HCT116 (cell line): Measurements from ENCODE around the gene SLCO2B1. TPM values are rescaled to one million over a fixed set of nuclear protein-coding genes. Genes with fewer than 3 reads are reported as not detected.

Source experiments
- ATAC-seq: fragments of 200-7000 bp; cut with Tn5 transposase; 2 replicates; pipeline ENCODE4 v1.9.1; 2020; ENCODE audit warnings: mild to moderate bottlenecking, moderate library complexity
- BruUV-seq: library from RNA; stranded (reverse); fragments of 400-500 nt; replicated peaks from 2 replicates; lab custom pipeline; 2021; lab: Mats Ljungman, UMichigan
- CTCF ChIA-PET: fragments of 300-600 bp; sonication (Branson Sonifier 250); formaldehyde crosslinking; loops from one replicate; lab custom pipeline; 2021; ENCODE audit warnings: antibody characterized with exemption; lab: Charles Lee
- POLR2A ChIA-PET: fragments of 300-600, 350-600 bp; sonication (Branson Sonifier 250); formaldehyde crosslinking; loops from one replicate; lab custom pipeline; 2021; ENCODE audit warnings: antibody characterized with exemption; lab: Charles Lee
- RAD21 ChIA-PET, 2 experiments: fragments of 300-600 bp; sonication (Branson Sonifier 250); formaldehyde crosslinking; loops; one replicate each; lab custom pipeline; 2023; ENCODE audit warnings: low total read pairs in 2 of 2; ENCODE audit not compliant: uncharacterized antibody in 2 of 2, unreplicated experiment in 2 of 2, low non-redundant PET in 1 of 2; lab: Charles Lee
- DNase-seq: peaks from one replicate; pipeline ENCODE4 v3.0.0-alpha.2; 2010; ENCODE audit warnings: low read depth, low spot score
- H2AFZ ChIP-seq: fragments of 200-600 bp; shearing (Covaris generic), sonication (generic); 2 replicates; pipeline ENCODE4 v1.6.1; 2017; ENCODE audit warnings: low read depth, mixed run types, mixed read lengths, antibody characterized with exemption, low read length; ENCODE audit not compliant: poor library complexity, severe bottlenecking
- H3K27ac ChIP-seq: 2 replicates; pipeline ENCODE4 v1.5.1; 2012; ENCODE audit warnings: low read depth, low read length
- H3K27me3 ChIP-seq: fragments of 200-600 bp; sonication (generic); 2 replicates; pipeline ENCODE4 v1.6.1; 2016; ENCODE audit warnings: mixed run types, low read length, mixed read lengths; ENCODE audit not compliant: insufficient read depth
- H3K36me3 ChIP-seq, 2 experiments: fragments of 200-500 bp in 1 of 2; fragments of 200-600 bp in 1 of 2; sonication (Bioruptor generic) in 1 of 2; sonication (generic) in 1 of 2; 2 replicates each; pipeline versions ENCODE4 v1.5.1 to v1.6.1; 2014 to 2016; ENCODE audit warnings: low read length in 2 of 2, inconsistent platforms in 1 of 2, mixed read lengths in 1 of 2, mixed run types in 1 of 2; ENCODE audit not compliant: insufficient read depth in 2 of 2, control insufficient read depth in 1 of 2
- H3K4me1 ChIP-seq, 2 experiments: fragments of 200-600 bp in 1 of 2; sonication (generic) in 1 of 2; 2 replicates each; pipeline versions ENCODE4 v1.5.1 to v1.6.1; 2012 to 2017; ENCODE audit warnings: low read length in 2 of 2, inconsistent platforms in 1 of 2, mild to moderate bottlenecking in 1 of 2, mixed read lengths in 1 of 2, mixed run types in 1 of 2, moderate library complexity in 1 of 2; ENCODE audit not compliant: insufficient read depth in 2 of 2, control insufficient read depth in 1 of 2
- H3K4me2 ChIP-seq: fragments of 200-600 bp; sonication (generic); 2 replicates; pipeline ENCODE4 v1.6.1; 2017; ENCODE audit warnings: mixed run types, low read length, mixed read lengths
- H3K4me3 ChIP-seq, 2 experiments: fragments of 200-600 bp in 1 of 2; sonication (generic) in 1 of 2; replicated peaks in 1 of 2; 2 replicates each; pipeline ENCODE4 v1.5.1; 2011 to 2016; ENCODE audit warnings: low read length in 2 of 2, control low read depth in 1 of 2, low read depth in 1 of 2, mild to moderate bottlenecking in 1 of 2, mixed read lengths in 1 of 2, mixed run types in 1 of 2
- H3K79me2 ChIP-seq: fragments of 200-600 bp; sonication (generic); 2 replicates; pipeline ENCODE4 v1.6.1; 2017; ENCODE audit warnings: mild to moderate bottlenecking, mixed run types, low read length, moderate library complexity, mixed read lengths; ENCODE audit not compliant: insufficient read depth
- H3K9ac ChIP-seq: fragments of 200-600 bp; sonication (generic); 2 replicates; pipeline ENCODE4 v1.6.1; 2016; ENCODE audit warnings: low read length, mixed read lengths
- H3K9me2 ChIP-seq: fragments of 200-600 bp; sonication (generic), shearing (Covaris generic); 2 replicates; pipeline ENCODE4 v1.6.1; 2017; ENCODE audit warnings: mixed run types, mild to moderate bottlenecking, moderate library complexity; ENCODE audit not compliant: insufficient read depth
- H3K9me3 ChIP-seq, 2 experiments: fragments of 200-500 bp in 1 of 2; fragments of 200-600 bp in 1 of 2; sonication (Bioruptor generic) in 1 of 2; sonication (generic) in 1 of 2; 2 replicates each; pipeline ENCODE4 v1.6.1; 2014 to 2017; ENCODE audit warnings: low read length in 2 of 2, mixed read lengths in 2 of 2, inconsistent platforms in 1 of 2, low read depth in 1 of 2, mild to moderate bottlenecking in 1 of 2, mixed run types in 1 of 2, moderate library complexity in 1 of 2; ENCODE audit not compliant: control insufficient read depth in 1 of 2, insufficient read depth in 1 of 2
- H4K20me1 ChIP-seq: fragments of 200-600 bp; sonication (generic), shearing (Covaris generic); 2 replicates; pipeline ENCODE4 v1.6.1; 2017; ENCODE audit warnings: mixed run types, mild to moderate bottlenecking, moderate library complexity; ENCODE audit not compliant: insufficient read depth
- CBX3 ChIP-seq: IDR thresholded peaks from 2 replicates; pipeline ENCODE4 v1.6.1; 2012; ENCODE audit warnings: low read depth
- CEBPB ChIP-seq: IDR thresholded peaks from 2 replicates; pipeline ENCODE4 v1.6.1; 2012; ENCODE audit warnings: low read depth
- EGR1 ChIP-seq: IDR thresholded peaks from 2 replicates; pipeline ENCODE4 v1.6.1; 2012; ENCODE audit warnings: low read depth
- ELF1 ChIP-seq: IDR thresholded peaks from 2 replicates; pipeline ENCODE4 v1.6.1; 2012; ENCODE audit warnings: low read depth, borderline replicate concordance
- EZH2phosphoT487 ChIP-seq: fragments of 200-600 bp; IDR thresholded peaks from 2 replicates; pipeline ENCODE4 v1.6.1; 2018; ENCODE audit warnings: antibody characterized with exemption, borderline replicate concordance
- FOSL1 ChIP-seq: IDR thresholded peaks from 2 replicates; pipeline ENCODE4 v1.6.1; 2012; ENCODE audit warnings: low read depth
- POLR2A ChIP-seq: IDR thresholded peaks from 2 replicates; pipeline ENCODE4 v1.7.0; 2011; ENCODE audit warnings: borderline replicate concordance; ENCODE audit not compliant: insufficient read depth, insufficient read length; ENCODE audit errors: extremely low read depth
- POLR2AphosphoS5 ChIP-seq: IDR thresholded peaks from 2 replicates; pipeline ENCODE4 v1.6.1; 2011; ENCODE audit warnings: mild to moderate bottlenecking, low read depth, low read length, moderate library complexity
- RAD21 ChIP-seq: IDR thresholded peaks from 2 replicates; pipeline ENCODE4 v1.6.1; 2012; ENCODE audit warnings: low read depth, mild to moderate bottlenecking
- REST ChIP-seq: IDR thresholded peaks from 2 replicates; pipeline ENCODE4 v1.6.1; 2012; ENCODE audit warnings: low read depth
- SIN3A ChIP-seq: IDR thresholded peaks from 2 replicates; pipeline ENCODE4 v1.6.1; 2012; ENCODE audit warnings: low read depth
- SP1 ChIP-seq: IDR thresholded peaks from 2 replicates; pipeline ENCODE4 v1.6.1; 2012; ENCODE audit warnings: low read depth
- SRF ChIP-seq: IDR thresholded peaks from 2 replicates; pipeline ENCODE4 v1.6.1; 2012; ENCODE audit warnings: low read depth
- TCF7L2 ChIP-seq: IDR thresholded peaks from 2 replicates; pipeline ENCODE4 v1.7.0; 2011; ENCODE audit warnings: borderline replicate concordance, inconsistent platforms; ENCODE audit not compliant: insufficient read depth, insufficient read length; ENCODE audit errors: extremely low read depth
- YY1 ChIP-seq: IDR thresholded peaks from 2 replicates; pipeline ENCODE4 v1.6.1; 2011; ENCODE audit warnings: low read length, low read depth, moderate library complexity, mild to moderate bottlenecking; ENCODE audit not compliant: insufficient replicate concordance; ENCODE audit errors: extremely low read depth
- ZBTB33 ChIP-seq: IDR thresholded peaks from 2 replicates; pipeline ENCODE4 v1.6.1; 2011; ENCODE audit warnings: mild to moderate bottlenecking, low read length, moderate library complexity; ENCODE audit not compliant: insufficient replicate concordance; ENCODE audit errors: extremely low read depth
- ZFX ChIP-seq: fragments of 450-650 bp; IDR thresholded peaks from 2 replicates; pipeline ENCODE4 v1.6.1; 2017
- intact Hi-C: fragments of 100-400 bp; cut with micrococcal nuclease; formaldehyde crosslinking; loops from 2 replicates; pipeline ENCODE4 v1.10.0; 2022
- total RNA-seq: library from RNA; stranded (reverse); gene quantifications from one replicate; pipeline ENCODE4 v1.2.1, GENCODE V29; 2021; ENCODE audit not compliant: unreplicated experiment
- TF ChIP-seq, protein P1 (sequence below), 3 experiments: fragments of 200-600 bp in 1 of 3; sonication (generic) in 1 of 3; IDR thresholded peaks in 2 of 3; conservative IDR thresholded peaks in 1 of 3; 2 replicates each; pipeline ENCODE4 v1.5.1; 2012 to 2017; ENCODE audit warnings: low read depth in 2 of 3, low read length in 2 of 3, antibody characterized with exemption in 1 of 3, borderline replicate concordance in 1 of 3, control low read depth in 1 of 3, mild to moderate bottlenecking in 1 of 3, mixed read lengths in 1 of 3, mixed run types in 1 of 3, moderate library complexity in 1 of 3; ENCODE audit not compliant: insufficient read depth in 1 of 3
- TF ChIP-seq, protein P2 (sequence below): IDR thresholded peaks from 2 replicates; pipeline ENCODE4 v1.6.1; 2012
- TF ChIP-seq, protein P3 (sequence below): IDR thresholded peaks from 2 replicates; pipeline ENCODE4 v1.6.1; 2012

The SLCO2B1 gene
- total RNA-seq, 1 experiment from 2014 or later = 0.81 TPM

DNA sequence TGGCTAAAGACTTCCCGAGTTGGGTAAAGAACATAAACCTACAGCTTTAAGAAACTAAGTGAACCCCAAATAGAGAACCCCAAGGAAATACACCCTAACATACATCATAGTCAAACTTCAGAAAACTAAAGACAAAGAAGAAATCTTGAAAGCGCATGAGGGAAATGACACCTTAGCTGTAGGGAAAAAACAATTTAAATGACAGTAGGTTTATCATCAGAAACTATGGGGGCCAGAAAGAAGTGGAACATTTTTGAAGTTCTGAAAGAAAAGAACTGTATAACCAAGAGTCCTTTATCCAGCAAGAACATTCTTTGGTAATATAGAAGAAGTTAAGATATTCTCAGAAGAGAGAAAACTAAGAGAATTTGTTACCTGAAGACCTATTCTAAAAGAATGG, 38.7 kb upstream of the SLCO2B1 start:
- DNase-seq = no peak
- no peak overlapping the region for H3K4me2 ChIP-seq
- TF ChIP-seq TCF7L2 = no peak
- no peak for TF ChIP-seq ZFX
- TF ChIP-seq, protein P1, sequence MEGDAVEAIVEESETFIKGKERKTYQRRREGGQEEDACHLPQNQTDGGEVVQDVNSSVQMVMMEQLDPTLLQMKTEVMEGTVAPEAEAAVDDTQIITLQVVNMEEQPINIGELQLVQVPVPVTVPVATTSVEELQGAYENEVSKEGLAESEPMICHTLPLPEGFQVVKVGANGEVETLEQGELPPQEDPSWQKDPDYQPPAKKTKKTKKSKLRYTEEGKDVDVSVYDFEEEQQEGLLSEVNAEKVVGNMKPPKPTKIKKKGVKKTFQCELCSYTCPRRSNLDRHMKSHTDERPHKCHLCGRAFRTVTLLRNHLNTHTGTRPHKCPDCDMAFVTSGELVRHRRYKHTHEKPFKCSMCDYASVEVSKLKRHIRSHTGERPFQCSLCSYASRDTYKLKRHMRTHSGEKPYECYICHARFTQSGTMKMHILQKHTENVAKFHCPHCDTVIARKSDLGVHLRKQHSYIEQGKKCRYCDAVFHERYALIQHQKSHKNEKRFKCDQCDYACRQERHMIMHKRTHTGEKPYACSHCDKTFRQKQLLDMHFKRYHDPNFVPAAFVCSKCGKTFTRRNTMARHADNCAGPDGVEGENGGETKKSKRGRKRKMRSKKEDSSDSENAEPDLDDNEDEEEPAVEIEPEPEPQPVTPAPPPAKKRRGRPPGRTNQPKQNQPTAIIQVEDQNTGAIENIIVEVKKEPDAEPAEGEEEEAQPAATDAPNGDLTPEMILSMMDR (IDR thresholded peaks at IDR 0.05 in 2 of 3, conservative IDR thresholded peaks at IDR 0.05 in 1 of 3; ENCODE audit: borderline replicate concordance in 1 of 3, insufficient read depth in 1 of 3, low read depth in 2 of 3, low read length in 2 of 3) = no peak
- TF ChIP-seq SRF = no peak
- no peak for TF ChIP-seq FOSL1
- no peak for TF ChIP-seq POLR2AphosphoS5
- no peak for TF ChIP-seq CEBPB
- TF ChIP-seq ZBTB33 = no peak
- no peak for TF ChIP-seq ELF1
- TF ChIP-seq SIN3A = no peak
- no peak for TF ChIP-seq SP1
- TF ChIP-seq EZH2phosphoT487 = no peak
- no peak for TF ChIP-seq YY1
- no peak for TF ChIP-seq RAD21
- TF ChIP-seq CBX3 = no peak
- TF ChIP-seq POLR2A = no peak
- TF ChIP-seq, protein P2, sequence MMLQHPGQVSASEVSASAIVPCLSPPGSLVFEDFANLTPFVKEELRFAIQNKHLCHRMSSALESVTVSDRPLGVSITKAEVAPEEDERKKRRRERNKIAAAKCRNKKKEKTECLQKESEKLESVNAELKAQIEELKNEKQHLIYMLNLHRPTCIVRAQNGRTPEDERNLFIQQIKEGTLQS = no peak
- TF ChIP-seq REST = no peak
- TF ChIP-seq EGR1 = no peak
- TF ChIP-seq, protein P3, sequence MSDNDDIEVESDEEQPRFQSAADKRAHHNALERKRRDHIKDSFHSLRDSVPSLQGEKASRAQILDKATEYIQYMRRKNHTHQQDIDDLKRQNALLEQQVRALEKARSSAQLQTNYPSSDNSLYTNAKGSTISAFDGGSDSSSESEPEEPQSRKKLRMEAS = no peak
- TF ChIP-seq, all 23 proteins: peak for 0
- H3K9me2 ChIP-seq = no peaks in the 10 kb centered on the region
- no peaks in the 10 kb centered on the region for H4K20me1 ChIP-seq
- no peak overlapping the region for H2AFZ ChIP-seq
- RAD21 ChIA-PET = no interaction called here
- BruUV-seq = no TSS peak
- no peaks in the 10 kb centered on the region for H3K27me3 ChIP-seq
- H3K27ac ChIP-seq = no peak overlapping the region
- H3K4me1 ChIP-seq = peaks cover 0 to 2% of the 10 kb centered on the region in 2 experiments; a peak in 1 of 4 replicates
- no peaks in the 10 kb centered on the region; a peak in 1 of 4 replicates for H3K9me3 ChIP-seq
- no peaks in the 10 kb centered on the region for H3K79me2 ChIP-seq
- H3K36me3 ChIP-seq = no peaks in the 10 kb centered on the region
- intact Hi-C loops = no loop called here
- H3K4me3 ChIP-seq = no peak overlapping the region
- no peak for ATAC-seq
- CTCF ChIA-PET = no interaction called here
- POLR2A ChIA-PET = no interaction called here
- no peak overlapping the region for H3K9ac ChIP-seq
